ENCODE measurements around the gene MARCHF2. TPM values are rescaled to one million over a fixed set of nuclear protein-coding genes. Genes with fewer than 3 reads are reported as not detected.

Gene MARCHF2
- total RNA-seq, 2 donors from 2014 or later: 32.9 to 35.9 TPM

DNA sequence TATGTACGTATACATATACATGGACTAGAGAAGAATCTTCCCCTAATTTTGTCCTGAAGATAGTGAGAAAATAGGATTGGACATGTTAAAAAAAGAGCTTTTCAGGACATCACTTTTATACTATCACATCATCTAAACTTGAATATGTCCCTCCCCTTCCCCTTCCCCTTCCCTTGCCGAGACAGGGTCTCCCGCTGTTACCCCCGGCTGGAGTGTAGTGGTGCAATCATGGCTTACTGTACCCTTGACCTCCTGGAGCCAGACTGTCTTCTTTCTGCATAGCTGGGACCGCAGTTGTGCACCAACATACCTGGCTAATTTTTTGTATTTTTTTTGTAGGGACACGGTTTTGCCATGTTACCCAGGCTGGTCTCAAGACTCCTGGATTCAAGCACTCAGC, 38.3 kb downstream of the MARCHF2 start:
- no peak for DNase-seq
- peak overlapping the region in 1 of 4 donors; percentile 50 for H3K27ac ChIP-seq
- no peaks in the 10 kb centered on the region for H3K27me3 ChIP-seq
- peaks cover 0 to 3% of the 10 kb centered on the region in 2 donors for H3K36me3 ChIP-seq (replicated peaks in 1 of 2; ENCODE audit: insufficient read depth in 1 of 2, low read depth in 2 of 2)
- intact Hi-C loops (cut with DNase I): no loop called here
- H3K9me3 ChIP-seq: no peaks in the 10 kb centered on the region
- ATAC-seq: no peak
- no peak for TF ChIP-seq CTCF (IDR thresholded peaks at IDR 0.05)
- no peak for TF ChIP-seq POLR2A (IDR thresholded peaks at IDR 0.05)
- peaks cover 81% of the 10 kb centered on the region for H3K4me1 ChIP-seq
- no peak overlapping the region for H3K4me3 ChIP-seq
- WGBS, 2 donors: 50 to 58% methylated on average over 6 of the region's 6 CpGs

- H3K36me3 ChIP-seq (replicated peaks in 1 of 2; ENCODE audit: insufficient read depth in 1 of 2, low read depth in 2 of 2): peaks cover 0 to 3% of the 10 kb centered on the region in 2 donors
- peaks cover 80% of the 10 kb centered on the region for H3K4me1 ChIP-seq
- DNase-seq: no peak
- no peak overlapping the region for H3K4me3 ChIP-seq
- TF ChIP-seq CTCF (IDR thresholded peaks at IDR 0.05): no peak
- TF ChIP-seq POLR2A (IDR thresholded peaks at IDR 0.05): no peak
- ATAC-seq: no peak
- intact Hi-C loops (cut with DNase I): no loop called here
- no peaks in the 10 kb centered on the region for H3K27me3 ChIP-seq
- no peaks in the 10 kb centered on the region for H3K9me3 ChIP-seq
- WGBS, 2 donors: 32 to 34% methylated on average over 3 of the region's 3 CpGs
- H3K27ac ChIP-seq: peak overlapping the region in 1 of 4 donors; percentile 50
Measured at GRCh38 chr19:8451885-8452284, 38.8 kb downstream of the MARCHF2 start.

GRCh38 chr19:8452446-8453123, 39.5 kb downstream of the MARCHF2 start:
- no peaks in the 10 kb centered on the region for H3K9me3 ChIP-seq
- 48 to 59% methylated on average over 2 to 4 of the region's 4 CpGs for WGBS, 2 donors
- no peaks in the 10 kb centered on the region for H3K27me3 ChIP-seq
- H3K27ac ChIP-seq: peak overlapping the region in 1 of 4 donors; percentile 50
- H3K4me3 ChIP-seq: no peak overlapping the region
- ATAC-seq (no peak), DNase-seq (peak in 2 of 4 donors; percentile 25 to 30)
- TF ChIP-seq CTCF (IDR thresholded peaks at IDR 0.05) (no peak), POLR2A (IDR thresholded peaks at IDR 0.05) (no peak)
- peaks cover 80% of the 10 kb centered on the region for H3K4me1 ChIP-seq
- peaks cover 0 to 3% of the 10 kb centered on the region in 2 donors for H3K36me3 ChIP-seq (replicated peaks in 1 of 2; ENCODE audit: insufficient read depth in 1 of 2, low read depth in 2 of 2)
- intact Hi-C loops (cut with DNase I): no loop called here

GRCh38 chr19:8453616-8454015, 40.5 kb downstream of the MARCHF2 start:
- Histone ChIP-seq H3K36me3 (replicated peaks in 1 of 2; ENCODE audit: insufficient read depth in 1 of 2, low read depth in 2 of 2) (peaks cover 0 to 3% of the 10 kb centered on the region in 2 donors), H3K4me1 (peaks cover 83% of the 10 kb centered on the region), H3K27ac (peak overlapping the region in 1 of 4 donors; percentile 4), H3K9me3 (no peaks in the 10 kb centered on the region), H3K4me3 (no peak overlapping the region), H3K27me3 (no peaks in the 10 kb centered on the region)
- no peak for TF ChIP-seq CTCF (IDR thresholded peaks at IDR 0.05)
- no peak for TF ChIP-seq POLR2A (IDR thresholded peaks at IDR 0.05)
- ATAC-seq: no peak
- no peak for DNase-seq
- intact Hi-C loops (cut with DNase I): no loop called here
- 64 to 68% methylated on average over 5 to 6 of the region's 6 CpGs for WGBS, 2 donors

GRCh38 chr19:8454218-8454617, 41.1 kb downstream of the MARCHF2 start:
- no peak for ATAC-seq
- Histone ChIP-seq H3K27ac (no peak overlapping the region), H3K4me1 (peaks cover 84% of the 10 kb centered on the region), H3K4me3 (no peak overlapping the region), H3K27me3 (no peaks in the 10 kb centered on the region), H3K36me3 (replicated peaks in 1 of 2; ENCODE audit: insufficient read depth in 1 of 2, low read depth in 2 of 2) (peaks cover 0 to 3% of the 10 kb centered on the region in 2 donors), H3K9me3 (no peaks in the 10 kb centered on the region)
- DNase-seq: no peak
- 37 to 85% methylated on average over 1 of the region's 1 CpG for WGBS, 2 donors
- TF ChIP-seq CTCF (IDR thresholded peaks at IDR 0.05) (no peak), POLR2A (IDR thresholded peaks at IDR 0.05) (no peak)
- intact Hi-C loops (cut with DNase I): no loop called here
